BE2C (cell line): Measurements from ENCODE around the gene MYO6.

Experiments used
- DNase-seq: peaks from one replicate; pipeline ENCODE4 v3.0.0-alpha.2; 2020
- H3K27me3 ChIP-seq: fragments of 250-450 bp; sonication (Bioruptor Pico); 2 replicates; pipeline ENCODE4 v1.5.1; 2020; ENCODE audit warnings: mild to moderate bottlenecking
- H3K36me3 ChIP-seq: fragments of 250-450 bp; sonication (Bioruptor Pico); 2 replicates; pipeline ENCODE4 v1.5.1; 2020; ENCODE audit warnings: mild to moderate bottlenecking
- H3K4me1 ChIP-seq: fragments of 250-450 bp; sonication (Bioruptor Pico); 2 replicates; pipeline ENCODE4 v1.5.1; 2020
- H3K4me3 ChIP-seq: 2 replicates; pipeline ENCODE4 v1.5.1; 2011; ENCODE audit warnings: low read depth, low read length
- H3K9me3 ChIP-seq: fragments of 250-450 bp; sonication (Bioruptor Pico); 2 replicates; pipeline ENCODE4 v1.5.1; 2020
- TF ChIP-seq, protein P1 (sequence below): IDR thresholded peaks from 2 replicates; pipeline ENCODE4 v1.5.1; 2012; ENCODE audit warnings: mild to moderate bottlenecking, low read depth, low read length

The MYO6 gene

GRCh38 chr6:75932067-75932466 lies 183.0 kb downstream of the MYO6 start:
- no peaks in the 10 kb centered on the region for H3K4me1 ChIP-seq
- H3K36me3 ChIP-seq = no peaks in the 10 kb centered on the region
- TF ChIP-seq, protein P1, sequence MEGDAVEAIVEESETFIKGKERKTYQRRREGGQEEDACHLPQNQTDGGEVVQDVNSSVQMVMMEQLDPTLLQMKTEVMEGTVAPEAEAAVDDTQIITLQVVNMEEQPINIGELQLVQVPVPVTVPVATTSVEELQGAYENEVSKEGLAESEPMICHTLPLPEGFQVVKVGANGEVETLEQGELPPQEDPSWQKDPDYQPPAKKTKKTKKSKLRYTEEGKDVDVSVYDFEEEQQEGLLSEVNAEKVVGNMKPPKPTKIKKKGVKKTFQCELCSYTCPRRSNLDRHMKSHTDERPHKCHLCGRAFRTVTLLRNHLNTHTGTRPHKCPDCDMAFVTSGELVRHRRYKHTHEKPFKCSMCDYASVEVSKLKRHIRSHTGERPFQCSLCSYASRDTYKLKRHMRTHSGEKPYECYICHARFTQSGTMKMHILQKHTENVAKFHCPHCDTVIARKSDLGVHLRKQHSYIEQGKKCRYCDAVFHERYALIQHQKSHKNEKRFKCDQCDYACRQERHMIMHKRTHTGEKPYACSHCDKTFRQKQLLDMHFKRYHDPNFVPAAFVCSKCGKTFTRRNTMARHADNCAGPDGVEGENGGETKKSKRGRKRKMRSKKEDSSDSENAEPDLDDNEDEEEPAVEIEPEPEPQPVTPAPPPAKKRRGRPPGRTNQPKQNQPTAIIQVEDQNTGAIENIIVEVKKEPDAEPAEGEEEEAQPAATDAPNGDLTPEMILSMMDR = peak; percentile 84
- no peak overlapping the region for H3K4me3 ChIP-seq
- no peaks in the 10 kb centered on the region for H3K9me3 ChIP-seq
- peaks cover 13% of the 10 kb centered on the region for H3K27me3 ChIP-seq
- DNase-seq = peak; percentile 59

GRCh38 chr6:75933387-75933975 lies 184.4 kb downstream of the MYO6 start:
- TF ChIP-seq, protein P1 = no peak
- Histone ChIP-seq H3K4me3 (no peak overlapping the region), H3K27me3 (peaks cover 13% of the 10 kb centered on the region)

GRCh38 chr6:75934643-75935472 lies 185.8 kb downstream of the MYO6 start:
- Histone ChIP-seq H3K4me1 (no peaks in the 10 kb centered on the region), H3K9me3 (no peaks in the 10 kb centered on the region; the same call in 1 of the 2 replicates), H3K27me3 (peaks cover 13% of the 10 kb centered on the region), H3K36me3 (no peaks in the 10 kb centered on the region), H3K4me3 (peak overlapping the region; percentile 47)
- TF ChIP-seq, protein P1 = peak; percentile 85
- peak; percentile 35 for DNase-seq

More at GRCh38 chr6:75933387-75933975, 184.4 kb downstream of the MYO6 start:
- Histone ChIP-seq H3K4me1 (no peaks in the 10 kb centered on the region), H3K9me3 (no peaks in the 10 kb centered on the region; the same call in 1 of the 2 replicates), H3K36me3 (no peaks in the 10 kb centered on the region)
- no peak for DNase-seq

GRCh38 chr6:75935473-75935793 lies 186.4 kb downstream of the MYO6 start:
- TF ChIP-seq, protein P1 = no peak
- peak overlapping the region; percentile 47 for H3K4me3 ChIP-seq
- no peaks in the 10 kb centered on the region; the same call in 1 of the 2 replicates for H3K9me3 ChIP-seq
- H3K4me1 ChIP-seq = no peaks in the 10 kb centered on the region
- peaks cover 13% of the 10 kb centered on the region for H3K27me3 ChIP-seq
- H3K36me3 ChIP-seq = no peaks in the 10 kb centered on the region
- no peak for DNase-seq

DNA sequence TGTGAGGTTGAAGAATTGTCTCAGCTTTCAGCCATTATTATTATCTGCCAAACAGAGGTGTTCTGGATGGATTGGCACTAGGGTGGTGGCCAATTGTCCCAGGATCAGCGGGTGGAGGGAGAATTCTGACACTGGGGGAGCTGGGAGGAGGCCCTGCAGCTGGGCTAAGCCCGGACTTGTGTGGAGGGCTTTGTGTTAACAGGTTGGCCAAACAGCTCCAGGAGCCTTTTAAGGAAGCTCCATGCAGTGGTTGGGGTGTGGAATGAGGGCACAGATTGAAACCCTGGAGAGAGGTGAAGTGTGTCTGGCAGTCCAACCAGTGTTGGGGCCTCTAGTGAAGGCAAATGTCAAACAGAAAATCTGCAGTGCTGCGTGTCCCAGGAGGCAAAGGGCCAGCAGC lies 187.6 kb downstream of the MYO6 start:
- TF ChIP-seq, protein P1 = no peak
- no peak for DNase-seq
- Histone ChIP-seq H3K4me3 (no peak overlapping the region), H3K27me3 (peaks cover 13% of the 10 kb centered on the region), H3K9me3 (no peaks in the 10 kb centered on the region; the same call in 1 of the 2 replicates), H3K36me3 (no peaks in the 10 kb centered on the region), H3K4me1 (no peaks in the 10 kb centered on the region)

- H3K4me1 ChIP-seq = no peaks in the 10 kb centered on the region
- peaks cover 13% of the 10 kb centered on the region for H3K27me3 ChIP-seq
- TF ChIP-seq, protein P1 = no peak
- DNase-seq = no peak
- no peaks in the 10 kb centered on the region for H3K36me3 ChIP-seq
- no peak overlapping the region for H3K4me3 ChIP-seq
- no peaks in the 10 kb centered on the region; the same call in 1 of the 2 replicates for H3K9me3 ChIP-seq
Observed at GRCh38 chr6:75937846-75938245, 188.8 kb downstream of the MYO6 start.
